NCI-H82 treated with DMSO at 0.1 percent for 48 hours (cell line): ENCODE data around the gene GCLC.
"Not testable (repeated sequence)": the region's sequence is repeated elsewhere in the genome, so short reads cannot be mapped to it uniquely, and the experiment has no call there.

Experiments used
- DNase-seq: peaks from one replicate; lab custom pipeline; 2025; ENCODE audit not compliant: unreplicated experiment; lab: John Stamatoyannopoulos, UW

The GCLC gene

DNA sequence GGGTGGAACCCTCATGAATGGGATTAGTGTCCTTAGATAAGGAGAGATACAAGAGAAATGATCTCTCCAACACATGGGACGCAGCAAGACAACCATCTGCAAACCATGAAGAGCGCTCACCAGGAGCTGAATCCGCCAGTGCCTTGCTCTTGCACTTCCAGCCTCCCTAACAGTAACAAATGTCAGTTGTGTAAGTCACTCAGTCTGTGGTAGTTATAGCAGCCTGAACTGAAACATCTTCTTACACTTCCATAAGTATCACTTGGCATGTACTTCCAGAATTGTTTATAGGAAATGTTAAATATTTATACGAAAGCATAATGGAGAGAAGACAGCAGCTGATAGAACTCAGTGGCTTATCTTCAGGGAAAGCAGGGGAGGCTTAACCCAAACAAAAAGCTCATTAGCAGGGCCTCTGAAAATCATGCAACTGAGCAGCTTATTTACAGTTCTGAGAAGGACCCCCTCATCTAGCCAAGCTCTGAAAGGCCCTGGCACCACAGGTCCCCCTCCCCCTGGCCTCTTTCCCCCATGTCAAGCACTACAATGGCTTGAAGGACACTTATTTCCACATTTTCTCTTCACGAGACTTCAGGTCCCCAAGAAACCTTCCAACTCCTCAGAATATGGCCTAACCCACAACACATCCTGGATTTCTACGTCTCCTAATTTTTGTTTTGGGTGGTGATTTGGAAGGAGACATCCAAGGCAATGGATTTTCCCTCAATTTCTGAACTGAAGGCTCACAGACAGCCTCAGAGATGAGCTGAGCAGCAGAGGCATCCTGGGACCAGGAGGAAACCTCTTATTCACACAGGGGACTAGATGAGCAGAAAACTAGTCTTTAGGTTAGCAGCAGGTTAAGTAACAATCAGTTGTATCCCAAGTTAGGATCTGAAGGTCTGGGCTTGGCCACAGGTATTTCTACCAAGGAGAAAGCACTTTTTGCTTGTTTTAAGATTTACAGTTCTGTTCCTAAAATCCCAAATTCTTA, 49.1 kb downstream of the GCLC start:
- peak; percentile 41 for DNase-seq

GRCh38 chr6:53494076-53494475, 50.8 kb downstream of the GCLC start:
- no peak for DNase-seq

- no peak for DNase-seq
These were observed 51.3 kb downstream of the GCLC start for GRCh38 chr6:53493635-53494025.

GRCh38 chr6:53492860-53493634, 51.9 kb downstream of the GCLC start:
- peak; percentile 68 for DNase-seq

DNA sequence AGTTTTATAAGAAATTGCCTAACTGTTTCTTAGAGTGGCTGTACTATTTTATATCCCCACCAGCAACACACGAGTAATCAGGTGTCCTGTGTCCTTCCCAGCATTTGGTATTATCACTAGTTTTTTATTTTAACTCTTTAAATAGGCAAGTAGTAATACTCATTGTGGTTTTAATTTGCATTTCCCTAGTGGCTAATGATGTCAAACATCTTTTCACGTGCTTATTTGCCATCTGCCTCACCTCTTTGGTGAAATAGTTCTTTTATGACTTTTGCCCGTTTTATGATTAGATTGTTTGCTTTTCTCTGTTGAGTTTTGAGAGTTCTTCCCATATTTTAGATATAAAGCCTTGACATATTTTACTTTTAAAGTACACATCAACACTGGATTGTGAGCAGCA, 57.8 kb downstream of the GCLC start:
- DNase-seq, result no peak

DNA sequence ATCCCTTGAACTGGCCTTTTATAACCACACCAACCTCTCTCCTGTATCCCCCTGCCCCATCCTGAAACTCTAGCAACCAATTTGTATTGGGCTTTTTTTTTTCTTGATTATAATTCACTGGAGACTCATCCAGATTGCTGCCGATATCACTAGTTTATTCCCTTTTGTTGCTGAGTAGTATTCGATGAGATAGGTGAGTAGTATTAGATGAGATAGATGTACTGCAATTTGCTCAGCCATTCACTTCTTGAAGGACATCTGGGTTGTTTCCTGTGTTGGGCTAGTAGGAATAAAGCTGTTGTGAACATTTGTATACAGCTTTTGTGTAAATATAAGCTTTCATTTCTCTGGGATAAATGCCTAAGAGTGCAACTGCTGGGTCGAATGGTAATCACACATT, 58.2 kb downstream of the GCLC start:
- DNase-seq, result no peak

- peak; percentile 29 for DNase-seq
These were observed 60.2 kb downstream of the GCLC start for GRCh38 chr6:53484476-53485280.

DNA sequence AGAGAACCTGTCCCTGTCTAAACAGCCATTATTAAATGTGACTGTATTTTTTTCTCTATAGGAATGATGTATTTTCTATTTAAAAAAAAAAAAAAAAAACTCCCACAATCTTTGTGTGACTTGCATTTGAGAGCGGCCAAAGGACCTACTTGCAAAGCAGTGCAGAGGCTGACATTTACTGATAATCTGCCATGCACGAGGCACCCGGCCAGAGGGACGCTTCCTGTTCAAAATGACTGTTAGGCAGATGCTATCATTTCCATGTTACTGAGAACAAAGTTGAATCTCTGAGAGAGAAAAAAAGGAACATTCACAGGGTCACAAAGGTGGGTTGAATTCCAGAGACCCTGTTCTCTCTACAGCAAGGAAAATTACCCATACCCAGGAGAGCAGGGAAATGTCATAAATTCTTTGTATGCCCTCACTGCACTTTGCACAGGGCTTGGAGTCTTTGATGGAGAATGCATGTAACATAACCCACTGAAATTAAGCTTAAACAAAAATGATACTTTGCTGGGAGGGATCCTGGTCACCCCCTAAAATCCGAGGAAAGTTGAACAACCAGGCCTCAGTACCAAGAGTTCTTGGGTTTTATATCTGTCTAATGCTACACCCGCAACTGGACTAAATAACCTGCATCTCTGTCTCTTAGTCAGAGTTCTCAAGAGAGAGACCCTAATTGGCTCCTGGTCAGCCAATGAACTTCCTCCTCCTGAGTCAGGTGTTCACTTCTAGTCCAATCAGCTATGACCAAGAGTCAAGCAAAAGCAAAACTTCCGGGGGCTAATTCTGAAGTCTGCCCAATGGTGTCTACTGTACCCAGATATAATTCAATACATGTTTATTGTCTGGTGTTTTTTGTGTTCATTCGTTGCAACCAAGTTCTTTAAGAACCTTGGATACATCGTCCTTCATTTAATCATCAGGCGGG, 61.2 kb downstream of the GCLC start:
- DNase-seq, result no peak

GRCh38 chr6:53481323-53481722, 63.6 kb downstream of the GCLC start:
- no peak for DNase-seq

DNA sequence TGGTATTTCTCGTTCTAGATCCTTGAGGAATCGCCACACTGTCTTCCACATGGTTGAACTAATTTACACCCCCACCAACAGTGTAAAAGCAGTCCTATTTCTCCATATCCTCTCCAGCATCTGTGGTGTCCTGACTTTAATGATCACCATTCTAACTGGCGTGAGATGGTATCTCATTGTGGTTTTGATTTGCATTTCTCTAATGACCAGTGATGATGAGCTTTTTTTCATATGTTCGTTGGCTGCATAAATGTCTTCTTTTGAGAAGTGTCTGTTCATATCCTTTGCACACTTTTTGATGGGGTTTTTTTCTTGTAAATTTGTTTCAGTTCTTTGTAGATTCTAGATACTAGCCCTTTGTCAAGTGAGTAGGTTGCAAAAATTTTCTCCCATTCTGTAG, 64.1 kb downstream of the GCLC start:
- not testable (repeated sequence) for DNase-seq

DNA sequence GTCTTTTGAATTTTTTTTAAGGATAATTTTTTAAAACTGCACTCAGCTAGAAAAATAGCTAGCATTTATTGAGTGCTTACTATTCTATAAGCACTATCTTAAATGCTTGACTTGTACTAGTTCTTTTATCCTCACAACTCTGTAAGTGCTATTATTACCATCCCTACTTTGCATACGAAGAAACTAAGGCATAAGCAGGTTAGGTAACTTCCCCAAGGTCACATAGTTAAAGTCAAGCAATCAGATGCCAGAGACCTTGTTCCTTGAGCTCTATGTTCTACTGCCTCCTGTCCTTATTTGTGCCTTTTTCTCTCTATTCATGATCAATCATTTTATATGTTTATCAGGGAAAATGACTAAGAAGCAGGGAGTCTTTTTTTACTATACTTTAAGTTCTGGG, 65.0 kb downstream of the GCLC start:
- DNase-seq, result no peak

- no peak for DNase-seq
These were observed 67.9 kb downstream of the GCLC start for GRCh38 chr6:53476964-53477363.

DNA sequence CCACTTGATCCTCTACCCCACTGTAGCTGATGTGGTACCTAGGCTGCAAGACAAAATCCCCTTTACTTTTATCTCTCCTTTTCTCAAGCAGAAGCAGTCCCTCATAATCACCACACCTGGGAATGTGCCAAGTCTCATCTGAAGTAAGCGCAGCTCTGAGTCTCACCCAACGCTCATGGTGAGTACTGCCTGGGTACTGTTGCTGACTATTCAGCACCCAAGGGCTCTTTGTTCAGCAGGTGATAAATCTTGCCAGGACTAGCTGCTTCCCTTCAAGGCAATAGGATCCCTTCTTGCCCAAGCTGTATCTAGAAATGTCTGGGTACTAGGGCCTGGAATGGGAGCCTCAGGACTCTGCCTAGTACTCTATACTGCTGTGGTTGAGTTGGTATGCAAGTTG, 70.9 kb downstream of the GCLC start:
- DNase-seq, result no peak

DNA sequence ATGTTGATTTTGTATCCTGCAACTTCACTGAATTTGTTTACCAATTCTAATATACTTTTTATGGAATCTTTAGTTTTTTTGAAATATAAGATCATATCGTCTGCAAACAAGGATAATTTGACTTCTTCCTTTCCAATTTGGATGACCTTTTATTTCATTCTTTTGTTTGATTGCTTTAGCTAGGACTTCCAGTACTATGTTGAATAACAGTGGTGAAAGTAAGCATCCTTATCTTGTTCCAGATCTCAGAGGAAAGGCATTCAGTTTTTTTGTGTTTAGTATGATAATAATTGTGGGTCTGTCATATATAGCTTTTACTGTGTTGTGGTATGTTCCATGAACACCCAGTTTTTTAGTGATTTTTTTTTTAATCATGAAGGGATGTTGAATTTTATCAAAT, 75.7 kb downstream of the GCLC start:
- no peak for DNase-seq

DNA sequence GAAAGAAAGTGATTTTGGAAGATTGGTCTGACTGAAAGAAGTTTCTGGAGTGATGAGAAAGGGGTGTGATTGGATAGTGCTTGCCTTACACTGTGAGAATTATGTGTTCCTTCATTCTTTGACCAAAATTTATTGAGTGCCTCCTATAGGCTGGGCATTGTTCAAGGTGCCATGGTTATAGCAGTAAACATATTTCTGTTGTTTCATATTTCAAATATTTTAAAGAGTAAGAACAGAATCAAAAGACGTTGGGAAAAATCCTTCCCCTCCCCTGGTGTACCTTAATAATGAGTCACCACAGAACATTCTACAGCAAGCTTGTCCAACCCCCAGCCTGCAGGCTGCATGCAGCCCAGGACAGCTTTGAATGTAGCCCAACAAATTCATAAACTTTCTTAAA, 78.6 kb downstream of the GCLC start:
- no peak for DNase-seq

DNA sequence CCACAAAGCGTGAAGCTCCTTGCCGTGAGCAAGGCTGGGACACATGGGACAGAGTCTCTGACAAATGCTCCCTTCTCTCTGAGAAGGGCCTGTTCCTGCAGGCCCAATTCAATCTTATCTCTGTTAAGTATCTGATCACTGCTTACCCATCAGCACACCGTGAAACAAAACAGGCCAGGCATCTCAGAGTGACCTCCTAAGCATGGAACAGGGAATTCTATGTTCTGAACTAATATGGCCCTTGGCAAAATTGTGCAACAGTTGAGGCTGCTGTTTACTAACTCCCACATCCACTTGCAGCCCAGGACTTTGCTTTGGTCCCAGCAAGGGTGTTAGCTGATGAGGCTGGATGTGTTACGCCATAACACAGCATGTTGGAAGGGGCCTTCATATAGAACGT, 79.2 kb downstream of the GCLC start:
- no peak for DNase-seq

DNA sequence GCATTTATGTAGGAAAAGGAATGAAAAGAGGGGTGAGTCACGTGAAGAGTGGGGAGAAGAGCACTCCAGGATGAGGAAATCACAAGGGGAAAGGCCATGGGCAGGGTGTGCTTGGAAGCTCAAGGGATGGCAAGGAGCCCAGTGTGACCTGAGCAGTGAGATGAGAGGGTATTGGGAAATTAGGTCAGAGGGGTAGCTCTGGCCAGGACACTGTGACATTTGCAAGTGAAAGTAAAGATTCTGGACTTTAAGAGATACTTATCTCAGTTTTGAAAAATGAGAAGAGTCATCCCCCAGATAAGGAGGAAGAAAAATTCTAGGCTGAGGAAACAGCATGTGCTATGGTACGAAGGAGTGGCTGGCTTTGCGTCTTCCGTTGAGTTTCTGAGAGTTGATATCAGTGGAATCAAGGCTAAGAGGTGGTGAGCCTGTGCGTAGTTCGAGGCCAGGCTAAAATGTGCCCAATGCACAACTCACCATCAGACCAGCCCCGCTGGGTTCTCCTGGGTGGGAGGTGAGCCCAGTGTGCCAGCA, 79.9 kb downstream of the GCLC start:
- DNase-seq, result no peak

GRCh38 chr6:53464483-53464882, 80.4 kb downstream of the GCLC start:
- no peak for DNase-seq

DNA sequence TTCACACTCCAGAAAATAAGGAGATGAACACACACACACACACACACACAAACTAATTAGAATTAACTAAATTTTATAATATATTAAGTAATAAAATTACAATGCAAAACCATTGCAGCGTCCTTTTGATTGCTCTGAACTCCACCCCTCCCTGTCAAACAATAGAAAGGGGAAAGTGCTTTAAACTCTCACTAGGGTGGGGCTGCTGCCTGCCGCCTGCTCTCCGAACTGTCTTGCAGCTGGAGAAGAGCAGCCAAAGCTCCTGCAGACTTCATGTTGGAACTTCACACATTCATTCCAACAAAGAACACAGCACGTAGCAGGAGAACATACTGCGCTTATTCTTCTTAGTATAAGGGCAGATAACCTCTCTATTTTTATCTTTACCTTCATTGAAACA, 83.2 kb downstream of the GCLC start:
- DNase-seq, result no peak
